Colonic mucosa (tissue), 4 donors: ENCODE measurements around the gene BRAT1. TPM values are rescaled to one million over a fixed set of nuclear protein-coding genes. Genes with fewer than 3 reads are reported as not detected.
A peak's percentile ranks its signal among the peaks of the same experiment; 100 is the strongest.
"Not testable (repeated sequence)": the region's sequence is repeated elsewhere in the genome, so short reads cannot be mapped to it uniquely, and the experiment has no call there.

Experiments
- DNase-seq: peaks from one replicate; pipeline ENCODE4 v3.0.0-alpha.2; 2020
- H3K27ac ChIP-seq: fragments of 200-600 bp; one replicate; pipeline ENCODE4 v1.8.0; 2021
- H3K27me3 ChIP-seq: fragments of 200-600 bp; one replicate; pipeline ENCODE4 v1.8.0; 2021
- H3K36me3 ChIP-seq: fragments of 200-600 bp; one replicate; pipeline ENCODE4 v1.8.0; 2021
- H3K4me1 ChIP-seq: fragments of 200-600 bp; one replicate; pipeline ENCODE4 v1.8.0; 2021; ENCODE audit warnings: mild to moderate bottlenecking
- H3K4me3 ChIP-seq: fragments of 200-600 bp; one replicate; pipeline ENCODE4 v1.8.0; 2021
- H3K9ac ChIP-seq, 2 donors: one replicate each; pipeline ENCODE4 v1.7.0; 2013; ENCODE audit warnings: control low read depth in 2 of 2, low read depth in 2 of 2, low read length in 2 of 2
- H3K9me3 ChIP-seq: fragments of 200-600 bp; one replicate; pipeline ENCODE4 v1.8.0; 2021
- CTCF ChIP-seq: fragments of 200-600 bp; IDR thresholded peaks from one replicate; pipeline ENCODE4 v1.8.0; 2022; ENCODE audit warnings: antibody characterized with exemption, mild to moderate bottlenecking
- intact Hi-C: fragments of 100-400 bp; cut with DNase I; formaldehyde crosslinking; loops from one replicate; pipeline ENCODE4 v1.14.1; 2022
- total RNA-seq, 2 donors: library from RNA; stranded (reverse); fragmentation: NEBNext Ultra II Directional in 1 of 2; extraction: Animal tissue kit (Norgen Biotek cat#: 25700) in 1 of 2; gene quantifications; one replicate each; pipeline ENCODE4 v1.2.1, GENCODE V29; 2021
- donor health status: healthy.
- donor health status: DM: no; HTN: no; CAD: no.
- donor health status: DM: no; HTN: no; CAD: no.

The BRAT1 gene
- total RNA-seq, 2 donors from 2014 or later = 19.3 to 40.0 TPM

DNA sequence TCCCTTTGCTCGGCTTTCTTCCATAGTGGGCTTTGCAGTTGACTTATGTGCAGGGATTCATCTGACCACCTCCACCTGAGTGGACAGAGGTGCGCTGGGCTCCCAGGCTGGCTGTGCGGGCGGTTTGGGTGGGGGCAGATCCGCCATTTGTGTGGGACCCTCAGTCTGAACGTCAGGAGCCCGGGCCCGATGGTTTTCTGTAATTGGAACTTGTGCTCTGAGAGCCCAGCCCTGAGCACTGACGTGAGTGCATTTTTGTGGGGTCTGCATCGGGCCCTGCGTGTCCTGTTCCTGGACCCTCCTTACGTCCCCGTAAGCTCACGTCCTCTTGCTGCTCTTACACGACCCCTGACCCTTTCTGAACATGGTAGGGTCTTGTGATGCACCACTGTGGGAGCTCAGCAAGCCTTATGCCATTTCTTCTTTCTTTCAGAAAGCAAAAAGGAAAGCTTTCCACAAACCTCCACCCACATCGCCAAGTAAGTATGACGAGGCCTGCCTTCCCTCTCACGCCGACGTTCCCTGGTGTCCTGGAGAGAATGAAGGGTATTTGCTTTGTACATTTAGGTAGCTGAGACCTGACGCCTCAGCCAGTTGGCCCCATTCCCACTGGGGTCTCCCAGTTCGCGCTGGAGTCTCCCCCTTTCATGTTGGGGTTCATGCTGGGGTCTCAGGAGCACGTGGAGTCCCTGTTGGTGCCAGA, 13.3 kb upstream of the BRAT1 start:
- H3K9ac ChIP-seq = no peak overlapping the region
- H3K27me3 ChIP-seq = no peaks in the 10 kb centered on the region
- no peak overlapping the region for H3K27ac ChIP-seq
- H3K9me3 ChIP-seq = no peaks in the 10 kb centered on the region
- no peak overlapping the region for H3K4me3 ChIP-seq
- TF ChIP-seq CTCF = no peak
- no peaks in the 10 kb centered on the region for H3K4me1 ChIP-seq
- intact Hi-C loops = no loop called here
- DNase-seq = no peak
- no peaks in the 10 kb centered on the region for H3K36me3 ChIP-seq

DNA sequence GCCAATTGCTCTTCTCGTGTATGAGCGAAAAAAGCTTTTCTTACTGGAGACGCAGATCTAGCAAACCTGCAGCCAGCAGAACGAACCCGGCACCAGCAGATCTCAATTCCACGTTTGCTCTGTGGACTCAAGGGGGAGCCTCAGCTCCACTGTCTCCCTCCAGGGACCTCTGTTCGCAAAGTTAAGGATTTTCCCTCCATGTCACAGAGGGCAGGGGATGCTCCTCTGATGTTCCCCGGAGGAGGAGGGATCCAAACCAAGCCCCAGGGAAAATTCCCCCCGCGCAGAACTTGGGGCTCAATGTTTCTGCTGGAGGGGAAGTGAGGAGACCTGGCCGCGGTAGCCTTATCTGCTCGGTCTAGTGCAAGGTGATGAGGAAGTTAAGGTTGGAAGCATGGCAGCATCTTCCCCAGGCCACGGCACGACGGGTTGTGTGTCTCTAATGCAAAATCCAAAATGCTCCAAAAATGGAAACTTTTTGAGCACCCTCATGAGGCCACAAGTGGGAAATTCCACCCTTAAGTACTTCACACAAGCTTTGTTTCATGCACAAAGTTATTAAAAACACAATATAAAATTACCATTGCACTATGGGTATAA, 12.5 kb upstream of the BRAT1 start:
- no peak for TF ChIP-seq CTCF
- Histone ChIP-seq H3K4me1 (no peaks in the 10 kb centered on the region), H3K9ac (no peak overlapping the region), H3K27me3 (no peaks in the 10 kb centered on the region), H3K9me3 (no peaks in the 10 kb centered on the region), H3K27ac (no peak overlapping the region), H3K4me3 (no peak overlapping the region), H3K36me3 (no peaks in the 10 kb centered on the region)
- DNase-seq = no peak
- intact Hi-C loops = no loop called here

DNA sequence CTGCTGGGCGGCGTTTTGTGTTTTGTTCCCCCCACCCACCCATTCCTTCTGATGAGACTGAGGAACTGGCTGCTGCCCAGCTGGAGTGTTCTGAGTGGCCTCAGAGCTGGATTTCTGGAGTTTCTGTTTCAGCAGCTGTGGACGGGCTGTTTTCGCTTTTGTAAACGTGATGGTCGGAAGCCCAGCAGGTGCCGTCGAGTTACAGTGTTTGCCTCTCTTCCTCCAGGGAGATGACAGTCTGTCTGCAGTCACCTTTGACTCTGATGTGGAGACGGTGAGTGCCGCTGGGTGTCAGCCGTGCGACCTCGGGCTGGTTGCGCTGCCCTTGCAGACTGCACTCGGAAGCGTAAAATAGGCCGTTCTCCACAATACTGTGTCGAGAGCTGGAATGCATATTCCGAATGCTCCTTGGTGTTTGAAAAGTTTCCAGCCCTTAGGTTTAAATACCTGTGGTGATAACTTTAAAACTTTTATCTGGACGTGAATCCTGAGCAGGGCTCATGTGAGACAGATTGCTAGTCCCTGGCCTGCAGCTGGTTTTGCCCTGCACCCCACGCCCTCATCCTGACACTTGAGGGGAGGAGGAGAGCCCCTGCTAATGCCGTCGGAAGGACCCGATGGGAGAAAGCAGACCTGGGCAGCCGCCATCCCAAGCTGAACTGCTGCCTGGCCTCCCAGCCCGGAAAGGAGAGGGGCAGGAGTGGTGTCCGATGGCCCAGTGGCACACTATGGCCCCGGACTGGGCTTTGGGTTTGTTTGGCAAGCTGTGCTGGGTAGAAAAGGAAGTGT, 11.8 kb upstream of the BRAT1 start:
- intact Hi-C loops = no loop called here
- TF ChIP-seq CTCF = no peak
- peak; percentile 52 for DNase-seq
- Histone ChIP-seq H3K9ac (peak overlapping the region in 1 of 2 donors; percentile 24), H3K27ac (no peak overlapping the region), H3K36me3 (no peaks in the 10 kb centered on the region), H3K4me1 (no peaks in the 10 kb centered on the region), H3K27me3 (no peaks in the 10 kb centered on the region), H3K4me3 (no peak overlapping the region), H3K9me3 (no peaks in the 10 kb centered on the region)

GRCh38 chr7:2566348-2566889, 11.1 kb upstream of the BRAT1 start:
- DNase-seq = no peak
- Histone ChIP-seq H3K4me1 (no peaks in the 10 kb centered on the region), H3K27ac (no peak overlapping the region), H3K27me3 (no peaks in the 10 kb centered on the region), H3K36me3 (no peaks in the 10 kb centered on the region), H3K9ac (no peak overlapping the region), H3K9me3 (no peaks in the 10 kb centered on the region), H3K4me3 (no peak overlapping the region)
- no peak for TF ChIP-seq CTCF
- intact Hi-C loops = no loop called here

GRCh38 chr7:2564970-2565540, 9.7 kb upstream of the BRAT1 start:
- peaks cover 5% of the 10 kb centered on the region for H3K4me1 ChIP-seq
- no peaks in the 10 kb centered on the region for H3K36me3 ChIP-seq
- H3K9me3 ChIP-seq = no peaks in the 10 kb centered on the region
- peak overlapping the region; percentile 42 for H3K27ac ChIP-seq
- H3K4me3 ChIP-seq = no peak overlapping the region
- no peak for TF ChIP-seq CTCF
- intact Hi-C loops = no loop called here
- peak; percentile 69 for DNase-seq
- H3K27me3 ChIP-seq = no peaks in the 10 kb centered on the region
- peak overlapping the region in 1 of 2 donors; percentile 31 for H3K9ac ChIP-seq

DNA sequence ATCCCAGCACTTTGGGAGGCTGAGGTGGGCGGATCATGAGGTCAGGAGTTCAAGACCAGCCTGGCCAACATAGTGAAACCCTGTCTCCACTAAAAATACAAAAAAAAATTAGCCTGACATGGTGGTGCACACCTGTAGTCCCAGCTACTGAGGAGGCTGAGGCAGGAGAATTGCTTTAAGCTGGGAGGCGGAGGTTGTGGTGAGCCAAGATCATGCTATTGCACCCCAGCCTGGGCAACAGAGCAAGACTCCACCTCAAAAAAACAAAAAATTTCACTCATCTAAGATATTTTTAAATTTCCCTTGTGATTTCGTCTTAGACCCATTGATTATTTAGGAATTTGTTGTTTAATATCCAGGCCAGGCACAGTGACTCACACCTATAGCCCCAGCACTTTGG, 8.6 kb upstream of the BRAT1 start:
- DNase-seq, H3K9ac ChIP-seq, H3K36me3 ChIP-seq, H3K27ac ChIP-seq, H3K4me3 ChIP-seq, H3K9me3 ChIP-seq, intact Hi-C loops, H3K4me1 ChIP-seq, H3K27me3 ChIP-seq: not testable (repeated sequence)
